ENCODE results near the gene FAN1. TPM values are rescaled to one million over a fixed set of nuclear protein-coding genes. Genes with fewer than 3 reads are reported as not detected.

FAN1 gene
- total and polyA plus RNA-seq, 2 of the 13 experiments (the other 11 are each of a cell fraction or from before 2014, with no cell fraction given) = 10.8 to 20.1 TPM

- TF ChIP-seq ARID3A (IDR thresholded peaks at IDR 0.05; ENCODE audit: low read depth, low read length) (no peak), ZNF180 (CRISPR knock-in tag; IDR thresholded peaks at IDR 0.05; ENCODE audit: borderline replicate concordance, low read depth) (no peak), ZNF652 (CRISPR knock-in tag; IDR thresholded peaks at IDR 0.05; ENCODE audit: borderline replicate concordance, low read depth) (no peak), ARID5B (CRISPR knock-in tag; IDR thresholded peaks at IDR 0.05) (no peak), ZNF674 (CRISPR knock-in tag; IDR thresholded peaks at IDR 0.05; ENCODE audit: low read depth) (0 out of 2 replicates have a peak, but pooled peaks have one; percentile 58), SRSF4 (IDR thresholded peaks at IDR 0.05; ENCODE audit: low read depth, low read length, poor library complexity, severe bottlenecking) (no peak), HOXA9 (CRISPR knock-in tag; IDR thresholded peaks at IDR 0.05; ENCODE audit: borderline replicate concordance) (no peak), ZNF260 (CRISPR knock-in tag; IDR thresholded peaks at IDR 0.05; ENCODE audit: borderline replicate concordance, low read depth) (no peak), BORCS8-MEF2B (CRISPR knock-in tag; IDR thresholded peaks at IDR 0.05) (peak; percentile 6; the same call in 1 of the 2 replicates), MAFF (IDR thresholded peaks at IDR 0.05; ENCODE audit: low read depth, low read length) (no peak), TFDP2 (CRISPR knock-in tag; IDR thresholded peaks at IDR 0.05) (peak; percentile 72), SMAD1 (CRISPR knock-in tag; IDR thresholded peaks at IDR 0.05; ENCODE audit: borderline replicate concordance, low read depth) (no peak)
- TF ChIP-seq, protein P1, sequence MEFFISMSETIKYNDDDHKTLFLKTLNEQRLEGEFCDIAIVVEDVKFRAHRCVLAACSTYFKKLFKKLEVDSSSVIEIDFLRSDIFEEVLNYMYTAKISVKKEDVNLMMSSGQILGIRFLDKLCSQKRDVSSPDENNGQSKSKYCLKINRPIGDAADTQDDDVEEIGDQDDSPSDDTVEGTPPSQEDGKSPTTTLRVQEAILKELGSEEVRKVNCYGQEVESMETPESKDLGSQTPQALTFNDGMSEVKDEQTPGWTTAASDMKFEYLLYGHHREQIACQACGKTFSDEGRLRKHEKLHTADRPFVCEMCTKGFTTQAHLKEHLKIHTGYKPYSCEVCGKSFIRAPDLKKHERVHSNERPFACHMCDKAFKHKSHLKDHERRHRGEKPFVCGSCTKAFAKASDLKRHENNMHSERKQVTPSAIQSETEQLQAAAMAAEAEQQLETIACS (CRISPR knock-in tag; IDR thresholded peaks at IDR 0.05) = 0 out of 2 replicates have a peak, but pooled peaks have one; percentile 3
- TF ChIP-seq, protein P2, sequence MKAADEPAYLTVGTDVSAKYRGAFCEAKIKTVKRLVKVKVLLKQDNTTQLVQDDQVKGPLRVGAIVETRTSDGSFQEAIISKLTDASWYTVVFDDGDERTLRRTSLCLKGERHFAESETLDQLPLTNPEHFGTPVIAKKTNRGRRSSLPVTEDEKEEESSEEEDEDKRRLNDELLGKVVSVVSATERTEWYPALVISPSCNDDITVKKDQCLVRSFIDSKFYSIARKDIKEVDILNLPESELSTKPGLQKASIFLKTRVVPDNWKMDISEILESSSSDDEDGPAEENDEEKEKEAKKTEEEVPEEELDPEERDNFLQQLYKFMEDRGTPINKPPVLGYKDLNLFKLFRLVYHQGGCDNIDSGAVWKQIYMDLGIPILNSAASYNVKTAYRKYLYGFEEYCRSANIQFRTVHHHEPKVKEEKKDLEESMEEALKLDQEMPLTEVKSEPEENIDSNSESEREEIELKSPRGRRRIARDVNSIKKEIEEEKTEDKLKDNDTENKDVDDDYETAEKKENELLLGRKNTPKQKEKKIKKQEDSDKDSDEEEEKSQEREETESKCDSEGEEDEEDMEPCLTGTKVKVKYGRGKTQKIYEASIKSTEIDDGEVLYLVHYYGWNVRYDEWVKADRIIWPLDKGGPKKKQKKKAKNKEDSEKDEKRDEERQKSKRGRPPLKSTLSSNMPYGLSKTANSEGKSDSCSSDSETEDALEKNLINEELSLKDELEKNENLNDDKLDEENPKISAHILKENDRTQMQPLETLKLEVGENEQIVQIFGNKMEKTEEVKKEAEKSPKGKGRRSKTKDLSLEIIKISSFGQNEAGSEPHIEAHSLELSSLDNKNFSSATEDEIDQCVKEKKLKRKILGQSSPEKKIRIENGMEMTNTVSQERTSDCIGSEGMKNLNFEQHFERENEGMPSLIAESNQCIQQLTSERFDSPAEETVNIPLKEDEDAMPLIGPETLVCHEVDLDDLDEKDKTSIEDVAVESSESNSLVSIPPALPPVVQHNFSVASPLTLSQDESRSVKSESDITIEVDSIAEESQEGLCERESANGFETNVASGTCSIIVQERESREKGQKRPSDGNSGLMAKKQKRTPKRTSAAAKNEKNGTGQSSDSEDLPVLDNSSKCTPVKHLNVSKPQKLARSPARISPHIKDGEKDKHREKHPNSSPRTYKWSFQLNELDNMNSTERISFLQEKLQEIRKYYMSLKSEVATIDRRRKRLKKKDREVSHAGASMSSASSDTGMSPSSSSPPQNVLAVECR (CRISPR knock-in tag; IDR thresholded peaks at IDR 0.05; ENCODE audit: borderline replicate concordance) = peak; percentile 83
Observed at GRCh38 chr15:30991255-30992235, 87.8 kb downstream of the FAN1 start, which contains the start of gene MTMR10 (continued).
